ENCODE data around the gene TLCD2.
A peak's percentile ranks its signal among the peaks of the same experiment; 100 is the strongest.

Gene TLCD2

DNA sequence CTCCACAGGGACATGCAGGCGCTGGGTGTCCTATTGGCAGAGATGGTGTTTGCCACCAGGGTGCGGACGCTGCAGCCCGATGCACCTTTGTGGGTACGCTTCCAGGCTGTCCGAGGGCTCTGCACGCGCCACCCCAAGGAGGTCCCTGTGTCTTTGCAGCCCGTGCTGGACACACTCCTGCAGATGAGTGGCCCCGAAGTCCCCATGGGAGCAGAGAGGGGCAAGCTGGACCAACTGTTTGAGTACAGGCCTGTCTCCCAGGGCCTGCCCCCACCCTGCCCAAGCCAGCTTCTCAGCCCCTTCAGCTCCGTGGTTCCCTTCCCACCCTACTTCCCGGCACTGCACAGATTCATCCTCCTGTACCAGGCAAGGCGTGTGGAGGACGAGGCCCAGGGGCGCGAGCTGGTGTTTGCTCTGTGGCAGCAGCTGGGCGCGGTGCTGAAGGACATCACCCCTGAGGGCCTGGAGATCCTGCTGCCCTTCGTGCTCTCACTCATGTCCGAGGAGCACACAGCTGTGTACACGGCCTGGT is 17.1 kb upstream of the TLCD2 start:
- Histone ChIP-seq H3K9me3 (ENCODE audit: severe bottlenecking) (no peaks in the 10 kb centered on the region), H3K27ac (ENCODE audit: poor library complexity, severe bottlenecking) (no peak overlapping the region), H3K4me1 (ENCODE audit: insufficient read depth, poor library complexity, severe bottlenecking) (peaks cover 14% of the 10 kb centered on the region), H3K4me3 (ENCODE audit: severe bottlenecking) (no peak overlapping the region), H3K36me3 (ENCODE audit: low read depth) (peaks cover 4% of the 10 kb centered on the region; the same call in 1 of the 2 replicates), H3K27me3 (ENCODE audit: insufficient read depth, poor library complexity, severe bottlenecking) (no peaks in the 10 kb centered on the region)
- TF ChIP-seq, protein P1, sequence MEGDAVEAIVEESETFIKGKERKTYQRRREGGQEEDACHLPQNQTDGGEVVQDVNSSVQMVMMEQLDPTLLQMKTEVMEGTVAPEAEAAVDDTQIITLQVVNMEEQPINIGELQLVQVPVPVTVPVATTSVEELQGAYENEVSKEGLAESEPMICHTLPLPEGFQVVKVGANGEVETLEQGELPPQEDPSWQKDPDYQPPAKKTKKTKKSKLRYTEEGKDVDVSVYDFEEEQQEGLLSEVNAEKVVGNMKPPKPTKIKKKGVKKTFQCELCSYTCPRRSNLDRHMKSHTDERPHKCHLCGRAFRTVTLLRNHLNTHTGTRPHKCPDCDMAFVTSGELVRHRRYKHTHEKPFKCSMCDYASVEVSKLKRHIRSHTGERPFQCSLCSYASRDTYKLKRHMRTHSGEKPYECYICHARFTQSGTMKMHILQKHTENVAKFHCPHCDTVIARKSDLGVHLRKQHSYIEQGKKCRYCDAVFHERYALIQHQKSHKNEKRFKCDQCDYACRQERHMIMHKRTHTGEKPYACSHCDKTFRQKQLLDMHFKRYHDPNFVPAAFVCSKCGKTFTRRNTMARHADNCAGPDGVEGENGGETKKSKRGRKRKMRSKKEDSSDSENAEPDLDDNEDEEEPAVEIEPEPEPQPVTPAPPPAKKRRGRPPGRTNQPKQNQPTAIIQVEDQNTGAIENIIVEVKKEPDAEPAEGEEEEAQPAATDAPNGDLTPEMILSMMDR (IDR thresholded peaks at IDR 0.05; ENCODE audit: poor library complexity, severe bottlenecking) = no peak
- peak; percentile 58 for DNase-seq (ENCODE audit: low spot score)
- no peak for ATAC-seq (ENCODE audit: low read depth)

- no peak overlapping the region for H3K27ac ChIP-seq (ENCODE audit: poor library complexity, severe bottlenecking)
- no peaks in the 10 kb centered on the region for H3K27me3 ChIP-seq (ENCODE audit: insufficient read depth, poor library complexity, severe bottlenecking)
- no peak overlapping the region for H3K4me3 ChIP-seq (ENCODE audit: severe bottlenecking)
- peaks cover 14% of the 10 kb centered on the region for H3K4me1 ChIP-seq (ENCODE audit: insufficient read depth, poor library complexity, severe bottlenecking)
- TF ChIP-seq, protein P1 (IDR thresholded peaks at IDR 0.05; ENCODE audit: poor library complexity, severe bottlenecking) = no peak
- ATAC-seq (ENCODE audit: low read depth) (no peak), DNase-seq (ENCODE audit: low spot score) (peak; percentile 57)
- no peaks in the 10 kb centered on the region for H3K9me3 ChIP-seq (ENCODE audit: severe bottlenecking)
- H3K36me3 ChIP-seq (ENCODE audit: low read depth) = peaks cover 4% of the 10 kb centered on the region; the same call in 1 of the 2 replicates
Measured at GRCh38 chr17:1726626-1727257, 16.6 kb upstream of the TLCD2 start.

- peak; percentile 63 for DNase-seq (ENCODE audit: low spot score)
- TF ChIP-seq, protein P1 (IDR thresholded peaks at IDR 0.05; ENCODE audit: poor library complexity, severe bottlenecking) = no peak
- no peaks in the 10 kb centered on the region for H3K27me3 ChIP-seq (ENCODE audit: insufficient read depth, poor library complexity, severe bottlenecking)
- H3K27ac ChIP-seq (ENCODE audit: poor library complexity, severe bottlenecking) = peak overlapping the region; percentile 58
- no peak overlapping the region for H3K4me3 ChIP-seq (ENCODE audit: severe bottlenecking)
- no peaks in the 10 kb centered on the region for H3K9me3 ChIP-seq (ENCODE audit: severe bottlenecking)
- no peaks in the 10 kb centered on the region for H3K36me3 ChIP-seq (ENCODE audit: low read depth)
- no peak for ATAC-seq (ENCODE audit: low read depth)
- peaks cover 8% of the 10 kb centered on the region for H3K4me1 ChIP-seq (ENCODE audit: insufficient read depth, poor library complexity, severe bottlenecking)
Measured at GRCh38 chr17:1725642-1726511, 15.7 kb upstream of the TLCD2 start.

- H3K27me3 ChIP-seq (ENCODE audit: insufficient read depth, poor library complexity, severe bottlenecking) = no peaks in the 10 kb centered on the region
- no peaks in the 10 kb centered on the region for H3K36me3 ChIP-seq (ENCODE audit: low read depth)
- peak; percentile 50 for ATAC-seq (ENCODE audit: low read depth)
- H3K27ac ChIP-seq (ENCODE audit: poor library complexity, severe bottlenecking) = peak overlapping the region; percentile 58
- H3K4me3 ChIP-seq (ENCODE audit: severe bottlenecking) = peak overlapping the region; percentile 78
- H3K9me3 ChIP-seq (ENCODE audit: severe bottlenecking) = no peaks in the 10 kb centered on the region
- DNase-seq (ENCODE audit: low spot score) = peak; percentile 65
- TF ChIP-seq, protein P1 (IDR thresholded peaks at IDR 0.05; ENCODE audit: poor library complexity, severe bottlenecking) = peak; percentile 24
- peaks cover 2% of the 10 kb centered on the region for H3K4me1 ChIP-seq (ENCODE audit: insufficient read depth, poor library complexity, severe bottlenecking)
Measured at GRCh38 chr17:1724869-1725641, 14.9 kb upstream of the TLCD2 start.

Data from RWPE2 (cell line).